HepG2 (cell line): ENCODE measurements around the gene ATP13A1. TPM values are rescaled to one million over a fixed set of nuclear protein-coding genes. Genes with fewer than 3 reads are reported as not detected.
A peak's percentile ranks its signal among the peaks of the same experiment; 100 is the strongest.

Experiments used
- ATAC-seq: fragments of 200-7000 bp; cut with Tn5 transposase; 3 replicates; pipeline ENCODE4 v1.9.1; 2020; ENCODE audit warnings: mild to moderate bottlenecking, moderate library complexity
- BruUV-seq: library from RNA; stranded (reverse); fragments of 400-500 nt; replicated peaks from 2 replicates; lab custom pipeline; 2021; lab: Mats Ljungman, UMichigan
- CTCF ChIA-PET: fragments of 300-600 bp; formaldehyde crosslinking; extraction: SDS; loops from one replicate; lab custom pipeline; 2021; ENCODE audit warnings: low total read pairs, inconsistent platforms, low intra/inter-chr PET ratio; lab: Yijun Ruan, JAX
- POLR2A ChIA-PET: fragments of 350-600 bp; sonication (Branson Sonifier 250); formaldehyde crosslinking; loops from one replicate; lab custom pipeline; 2020; ENCODE audit warnings: antibody characterized with exemption, inconsistent platforms; lab: Yijun Ruan, JAX
- DNase-seq: peaks from one replicate; pipeline ENCODE4 v3.0.0-alpha.2; 2015; ENCODE audit warnings: low spot score
- FAIRE-seq: peaks from 3 replicates; lab custom pipeline; 2011; peaks lifted over from hg19 to GRCh38; lab: Jason Lieb, UNC
- H2AFZ ChIP-seq: one replicate; pipeline ENCODE4 v1.6.1; 2011; ENCODE audit warnings: low read length, inconsistent platforms
- H3K27ac ChIP-seq: fragments of 300-600 bp; 3 replicates; pipeline ENCODE4 v1.8.0; 2011; ENCODE audit warnings: mixed run types, mild to moderate bottlenecking, mixed read lengths, low read length, inconsistent platforms; ENCODE audit not compliant: insufficient read depth; ENCODE audit errors: extremely low read length
- H3K27me3 ChIP-seq, 2 experiments: fragments of 200-600 bp in 1 of 2; 2 replicates in 1 of 2; 3 replicates in 1 of 2; pipeline versions ENCODE4 v1.6.0 to v1.8.0; 2011; ENCODE audit warnings: low read length in 2 of 2, mild to moderate bottlenecking in 2 of 2, moderate library complexity in 2 of 2, inconsistent platforms in 1 of 2; ENCODE audit not compliant: insufficient read depth in 2 of 2, control insufficient read depth in 1 of 2
- H3K36me3 ChIP-seq, 2 experiments: fragments of 200-600 bp in 1 of 2; replicated peaks in 1 of 2; 2 replicates in 1 of 2; 3 replicates in 1 of 2; pipeline versions ENCODE4 v1.5.1 to v1.8.0; 2011; ENCODE audit warnings: low read length in 2 of 2, inconsistent platforms in 1 of 2; ENCODE audit not compliant: insufficient read depth in 2 of 2, control insufficient read depth in 1 of 2
- H3K4me1 ChIP-seq: 2 replicates; pipeline ENCODE4 v1.5.1; 2012; ENCODE audit warnings: low read length, inconsistent platforms; ENCODE audit not compliant: insufficient read depth
- H3K4me2 ChIP-seq: 2 replicates; pipeline ENCODE4 v1.6.0; 2011; ENCODE audit warnings: low read depth, low read length, inconsistent platforms
- H3K4me3 ChIP-seq, 3 experiments: fragments of 200-600 bp in 1 of 3; sonication (generic), shearing (Covaris generic) in 1 of 3; replicated peaks in 1 of 3; 2 replicates each; pipeline ENCODE4 v1.5.1; 2011 to 2016; ENCODE audit warnings: low read length in 3 of 3, inconsistent platforms in 2 of 3, low read depth in 2 of 3, mild to moderate bottlenecking in 2 of 3, control low read depth in 1 of 3, mixed read lengths in 1 of 3; ENCODE audit not compliant: insufficient read depth in 1 of 3
- H3K79me2 ChIP-seq: one replicate; pipeline ENCODE4 v1.6.1; 2011; ENCODE audit warnings: low read length, inconsistent platforms; ENCODE audit not compliant: insufficient read depth
- H3K9ac ChIP-seq: 2 replicates; pipeline ENCODE4 v1.6.0; 2011; ENCODE audit warnings: mild to moderate bottlenecking, low read depth, low read length, inconsistent platforms; ENCODE audit not compliant: insufficient read depth
- H3K9me3 ChIP-seq: 2 replicates; pipeline ENCODE4 v1.5.1; 2012; ENCODE audit warnings: mild to moderate bottlenecking, low read length
- H4K20me1 ChIP-seq: 2 replicates; pipeline ENCODE4 v1.6.0; 2011; ENCODE audit warnings: inconsistent platforms, mild to moderate bottlenecking, low read length, moderate library complexity; ENCODE audit not compliant: insufficient read depth
- AGO2 ChIP-seq: fragments of 200-400 bp; formaldehyde crosslinking; optimal IDR thresholded peaks from 2 replicates; pipeline ENCODE3; 2017; ENCODE audit warnings: mild to moderate bottlenecking, low read depth, low read length, moderate library complexity
- GLI4 ChIP-seq: sonication (generic); formaldehyde crosslinking; IDR thresholded peaks from 2 replicates; pipeline ENCODE4 v1.5.1; 2020; ENCODE audit warnings: missing genetic modification reagents, mild to moderate bottlenecking, moderate library complexity, borderline replicate concordance
- HHEX ChIP-seq: IDR thresholded peaks from 2 replicates; pipeline ENCODE4 v1.6.1; 2016; ENCODE audit warnings: control low read depth
- PAWR ChIP-seq: sonication (generic); formaldehyde crosslinking; IDR thresholded peaks from 2 replicates; pipeline ENCODE4 v1.4.0; 2020; ENCODE audit warnings: missing genetic modification reagents, mild to moderate bottlenecking, borderline replicate concordance
- PHF21A ChIP-seq: sonication (generic); formaldehyde crosslinking; IDR thresholded peaks from 2 replicates; pipeline ENCODE4 v1.5.0; 2020; ENCODE audit warnings: mild to moderate bottlenecking, missing genetic modification reagents
- TEAD2 ChIP-seq: sonication (generic); formaldehyde crosslinking; IDR thresholded peaks from 2 replicates; pipeline ENCODE4 v1.9.0; 2021; ENCODE audit warnings: missing genetic modification reagents
- THAP9 ChIP-seq: sonication (generic); formaldehyde crosslinking; IDR thresholded peaks from 2 replicates; pipeline ENCODE4; 2020; ENCODE audit warnings: missing genetic modification reagents, mild to moderate bottlenecking, borderline replicate concordance
- ZC3H4 ChIP-seq: sonication (generic); formaldehyde crosslinking; IDR thresholded peaks from 2 replicates; pipeline ENCODE4 v1.4.0; 2020; ENCODE audit warnings: missing genetic modification reagents, borderline replicate concordance
- ZNF281 ChIP-seq: sonication (generic); formaldehyde crosslinking; IDR thresholded peaks from 2 replicates; pipeline ENCODE4 v1.4.0; 2020; ENCODE audit warnings: missing genetic modification reagents, borderline replicate concordance
- ZNF337 ChIP-seq: sonication (generic); formaldehyde crosslinking; IDR thresholded peaks from 2 replicates; pipeline ENCODE4 v1.5.1; 2020; ENCODE audit warnings: missing genetic modification reagents, low read depth, mild to moderate bottlenecking, borderline replicate concordance
- ZUFSP ChIP-seq: sonication (generic); formaldehyde crosslinking; IDR thresholded peaks from 2 replicates; pipeline ENCODE4 v1.9.0; 2021; ENCODE audit warnings: missing genetic modification reagents, mild to moderate bottlenecking, borderline replicate concordance
- WGBS: methylation state at CpG from one replicate; pipeline ENCODE4 v1.1.6; 2017; ENCODE audit warnings: low lambda C conversion rate; 5-methylcytosine and 5-hydroxymethylcytosine counted together
- in situ Hi-C: cut with HindIII; loops from 2 replicates; pipeline ENCODE4 v1.10.0; 2017; ENCODE audit warnings: low pct_unique_long_range_greater_than_20kb; ENCODE audit not compliant: extremely low pct_ligation_motif_present
- intact Hi-C: fragments of 100-400 bp; cut with micrococcal nuclease; formaldehyde crosslinking; loops from one replicate; pipeline ENCODE4 v1.10.0; 2022; ENCODE audit not compliant: unreplicated experiment
- polyA plus RNA-seq, 8 experiments: library from polyadenylated mRNA; depleted of rRNA in 3 of 8; stranded (reverse) in 7 of 8; unstranded in 1 of 8; fragments of >200 nt; fragmentation: Illumina TruSeq in 4 of 8; extraction: Trizol in 4 of 8; gene quantifications; 2 replicates each; pipeline versions ENCODE4 v1.2.1 to v1.2.3, GENCODE V29; 2011 to 2016; ENCODE audit warnings: low read depth in 4 of 8, missing spikeins in 1 of 8, mixed read lengths in 1 of 8; ENCODE audit not compliant: insufficient read depth in 1 of 8
- total RNA-seq, 5 experiments: library from RNA; depleted of rRNA; stranded (reverse); fragments of >200 nt; fragmentation: Illumina TruSeq; extraction: Trizol; gene quantifications; 2 replicates each; pipeline ENCODE4 v1.2.3, GENCODE V29; 2016; ENCODE audit warnings: low read depth in 1 of 5

The ATP13A1 gene
- total and polyA plus RNA-seq, 2 of the 13 experiments (the other 11 are each of a cell fraction or from before 2014, with no cell fraction given): 23.2 to 41.7 TPM

- Histone ChIP-seq H3K79me2 (peaks cover 1% of the 10 kb centered on the region), H3K4me3 (no peak overlapping the region), H3K27me3 (no peaks in the 10 kb centered on the region), H3K36me3 (peaks cover 69 to 93% of the 10 kb centered on the region in 2 experiments), H3K9ac (no peak overlapping the region), H3K4me1 (peaks cover under 1% of the 10 kb centered on the region; the same call in 1 of the 2 replicates), H2AFZ (no peak overlapping the region)
- no TSS peak for BruUV-seq
- FAIRE-seq: no peak
- no peak for DNase-seq
- TF ChIP-seq PHF21A (CRISPR knock-in tag): no peak
- no peak for TF ChIP-seq PAWR
- TF ChIP-seq AGO2: peak; percentile 22
- TF ChIP-seq, all 625 proteins: peak for 1
- ChIA-PET POLR2A (no interaction called here), CTCF (no interaction called here)
- 97% methylated on average over 5 of the region's 15 CpGs for WGBS
- H4K20me1 ChIP-seq: no peaks in the 10 kb centered on the region
- ATAC-seq: no peak
- H3K27ac ChIP-seq: no peak overlapping the region
- in situ Hi-C loops: no loop called here
- no peaks in the 10 kb centered on the region for H3K9me3 ChIP-seq
- intact Hi-C loops: no loop called here
- H3K4me2 ChIP-seq: no peak overlapping the region
Measured at GRCh38 chr19:19654441-19654840, 9.0 kb downstream of the ATP13A1 start.

- Histone ChIP-seq H3K79me2 (no peaks in the 10 kb centered on the region), H2AFZ (no peak overlapping the region), H3K27me3 (no peaks in the 10 kb centered on the region), H3K36me3 (peaks cover 69 to 94% of the 10 kb centered on the region in 2 experiments), H3K4me2 (no peak overlapping the region), H3K9ac (no peak overlapping the region), H3K4me3 (no peak overlapping the region), H4K20me1 (no peaks in the 10 kb centered on the region), H3K27ac (no peak overlapping the region), H3K9me3 (no peaks in the 10 kb centered on the region), H3K4me1 (no peaks in the 10 kb centered on the region)
- POLR2A ChIA-PET: no interaction called here
- no TSS peak for BruUV-seq
- DNase-seq: no peak
- no peak for ATAC-seq
- no peak for FAIRE-seq
- 96% methylated on average over 23 of the region's 23 CpGs for WGBS
- intact Hi-C loops (no loop called here), in situ Hi-C loops (no loop called here)
- CTCF ChIA-PET: no interaction called here
- TF ChIP-seq ZUFSP (CRISPR knock-in tag) (no peak), GLI4 (CRISPR knock-in tag) (no peak), ZNF281 (CRISPR knock-in tag) (no peak), HHEX (CRISPR knock-in tag) (no peak), ZNF337 (CRISPR knock-in tag) (no peak), ZC3H4 (CRISPR knock-in tag) (no peak), TEAD2 (CRISPR knock-in tag) (no peak), THAP9 (no peak)
Measured at GRCh38 chr19:19653597-19654147, 9.8 kb downstream of the ATP13A1 start.
